HEK293T (cell line): Measurements from ENCODE around the gene CYTL1.

Source experiments
- ARNT ChIP-seq: fragments of 450-650 bp; IDR thresholded peaks from 2 replicates; pipeline ENCODE4 v1.6.1; 2017; ENCODE audit warnings: mild to moderate bottlenecking
- BHLHE40 ChIP-seq: fragments of 450-650 bp; IDR thresholded peaks from 2 replicates; pipeline ENCODE4 v1.6.1; 2016; ENCODE audit warnings: mild to moderate bottlenecking, moderate library complexity, borderline replicate concordance
- CTBP1 ChIP-seq: fragments of 450-650 bp; IDR thresholded peaks from 2 replicates; pipeline ENCODE4 v1.6.1; 2016; ENCODE audit warnings: borderline replicate concordance
- ELF4 ChIP-seq: fragments of 450-650 bp; IDR thresholded peaks from 2 replicates; pipeline ENCODE4 v1.6.1; 2017; ENCODE audit warnings: antibody characterized with exemption
- FOXA1 ChIP-seq: fragments of 450-650 bp; IDR thresholded peaks from 2 replicates; pipeline ENCODE4 v1.6.1; 2016; ENCODE audit warnings: mild to moderate bottlenecking
- FOXK2 ChIP-seq: fragments of 450-650 bp; IDR thresholded peaks from 2 replicates; pipeline ENCODE4 v1.6.1; 2016; ENCODE audit warnings: mild to moderate bottlenecking
- FOXM1 ChIP-seq: fragments of 450-650 bp; IDR thresholded peaks from 2 replicates; pipeline ENCODE4 v1.6.1; 2017; ENCODE audit warnings: mild to moderate bottlenecking, borderline replicate concordance
- LEF1 ChIP-seq: fragments of 450-650 bp; IDR thresholded peaks from 2 replicates; pipeline ENCODE4 v1.6.1; 2017; ENCODE audit warnings: mild to moderate bottlenecking, borderline replicate concordance
- SP1 ChIP-seq: fragments of 450-650 bp; IDR thresholded peaks from 2 replicates; pipeline ENCODE4 v1.6.1; 2017
- SUZ12 ChIP-seq: fragments of 450-650 bp; IDR thresholded peaks from 2 replicates; pipeline ENCODE4 v1.6.1; 2016; ENCODE audit warnings: mild to moderate bottlenecking
- TARDBP ChIP-seq: fragments of 450-650 bp; IDR thresholded peaks from 2 replicates; pipeline ENCODE4 v1.6.1; 2016
- ZNF384 ChIP-seq: fragments of 450-650 bp; IDR thresholded peaks from 2 replicates; pipeline ENCODE4 v1.6.1; 2016
- TF ChIP-seq, protein P1 (sequence below): fragments of 450-650 bp; IDR thresholded peaks from 2 replicates; pipeline ENCODE4 v1.6.1; 2016

DNA sequence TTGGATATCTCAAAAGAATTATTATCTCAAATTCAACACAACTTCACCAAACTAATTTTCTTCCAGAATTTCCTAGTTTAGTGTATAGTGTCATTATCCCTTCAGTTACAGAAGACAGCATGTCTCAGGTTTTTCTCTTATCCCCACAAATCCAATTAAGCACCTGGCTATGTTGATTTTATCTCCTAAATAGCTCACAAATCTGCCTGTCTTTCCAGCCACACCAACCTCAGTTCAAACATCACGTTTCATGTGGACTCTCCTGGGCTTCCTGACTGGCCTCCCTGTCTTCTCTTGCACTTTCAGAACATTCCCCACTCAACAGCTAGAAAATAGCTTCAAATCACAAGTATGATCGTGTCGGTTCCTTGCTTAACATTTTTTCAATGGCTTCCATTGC is 46.8 kb upstream of the CYTL1 start:
- TF ChIP-seq SP1 (no peak), FOXA1 (no peak), LEF1 (no peak), FOXK2 (no peak), CTBP1 (no peak), FOXM1 (no peak), BHLHE40 (no peak), ARNT (no peak), ELF4 (no peak), SUZ12 (no peak), ZNF384 (no peak), TARDBP (no peak)
- TF ChIP-seq, protein P1, sequence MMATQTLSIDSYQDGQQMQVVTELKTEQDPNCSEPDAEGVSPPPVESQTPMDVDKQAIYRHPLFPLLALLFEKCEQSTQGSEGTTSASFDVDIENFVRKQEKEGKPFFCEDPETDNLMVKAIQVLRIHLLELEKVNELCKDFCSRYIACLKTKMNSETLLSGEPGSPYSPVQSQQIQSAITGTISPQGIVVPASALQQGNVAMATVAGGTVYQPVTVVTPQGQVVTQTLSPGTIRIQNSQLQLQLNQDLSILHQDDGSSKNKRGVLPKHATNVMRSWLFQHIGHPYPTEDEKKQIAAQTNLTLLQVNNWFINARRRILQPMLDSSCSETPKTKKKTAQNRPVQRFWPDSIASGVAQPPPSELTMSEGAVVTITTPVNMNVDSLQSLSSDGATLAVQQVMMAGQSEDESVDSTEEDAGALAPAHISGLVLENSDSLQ: no peak
